Gastrocnemius medialis (tissue), 4 donors: ENCODE data around the gene CIAO3. TPM values are rescaled to one million over a fixed set of nuclear protein-coding genes. Genes with fewer than 3 reads are reported as not detected.
A peak's percentile ranks its signal among the peaks of the same experiment; 100 is the strongest.
"Not testable (repeated sequence)": the region's sequence is repeated elsewhere in the genome, so short reads cannot be mapped to it uniquely, and the experiment has no call there.

Source experiments
- ATAC-seq, 2 donors: fragments of 150-250 bp; one replicate each; pipeline ENCODE4 v1.9.1; 2016
- DNase-seq, 2 donors: peaks; one replicate each; pipeline ENCODE4 v3.0.0-alpha.2; 2019
- H3K27ac ChIP-seq, 4 donors: fragments of 200-600 bp; sonication (generic); 1 replicate in 1 of 4; 2 replicates in 3 of 4; pipeline ENCODE4 v1.5.1; 2016 to 2018; ENCODE audit warnings: mild to moderate bottlenecking in 2 of 4, moderate library complexity in 1 of 4
- H3K27me3 ChIP-seq, 3 donors: fragments of 200-600 bp; sonication (generic) in 2 of 3; 1 replicate in 1 of 3; 2 replicates in 2 of 3; pipeline versions ENCODE4 v1.5.1 to v1.6.0; 2016 to 2019; ENCODE audit warnings: mild to moderate bottlenecking in 1 of 3, moderate library complexity in 1 of 3
- H3K36me3 ChIP-seq, 2 donors: fragments of 200-600 bp; sonication (generic) in 1 of 2; one replicate each; pipeline ENCODE4 v1.5.1; 2017 to 2018
- H3K4me1 ChIP-seq, 2 donors: fragments of 200-600 bp; sonication (generic) in 1 of 2; one replicate each; pipeline ENCODE4 v1.5.1; 2016 to 2017; ENCODE audit warnings: mild to moderate bottlenecking in 2 of 2
- H3K4me3 ChIP-seq, 4 donors: fragments of 200-600 bp; sonication (generic) in 3 of 4; 1 replicate in 1 of 4; 2 replicates in 3 of 4; pipeline ENCODE4 v1.5.1; 2016 to 2019; ENCODE audit warnings: mild to moderate bottlenecking in 2 of 4
- H3K9me3 ChIP-seq, 3 donors: fragments of 200-600 bp; sonication (generic) in 2 of 3; 1 replicate in 1 of 3; 2 replicates in 2 of 3; pipeline ENCODE4 v1.5.1; 2016 to 2019
- CTCF ChIP-seq, 5 experiments: fragments of 450-650 bp in 3 of 5; fragments of 200-600 bp in 2 of 5; sonication (generic) in 2 of 5; IDR thresholded peaks in 4 of 5; conservative IDR thresholded peaks in 1 of 5; 1 replicate in 4 of 5; 2 replicates in 1 of 5; pipeline ENCODE4 v1.5.1; 2016 to 2019; ENCODE audit warnings: antibody characterized with exemption in 5 of 5, mild to moderate bottlenecking in 3 of 5, moderate library complexity in 3 of 5
- POLR2A ChIP-seq, 2 donors: fragments of 450-650 bp; IDR thresholded peaks; one replicate each; pipeline ENCODE4 v1.6.1; 2017; ENCODE audit warnings: antibody characterized with exemption in 2 of 2, mild to moderate bottlenecking in 2 of 2, moderate library complexity in 2 of 2
- in situ Hi-C, 4 donors: fragments of 200-750 bp; cut with MboI; loops; one replicate each; pipeline versions ENCODE4 v1.15.0 to v1.8.0; 2017; ENCODE audit warnings: low sequenced_read_pairs in 4 of 4
- intact Hi-C: fragments of 100-400 bp; cut with DNase I; formaldehyde crosslinking; loops from one replicate; pipeline ENCODE4 v1.15.1; 2023; ENCODE audit warnings: low total_unique reads
- total RNA-seq, 4 donors: library from RNA; depleted of rRNA; stranded (reverse); fragments of >200 nt; gene quantifications; one replicate each; pipeline versions ENCODE4 v1.1.0 to v1.2.3, GENCODE V29; 2016

CIAO3 gene
- total RNA-seq, 4 donors from 2014 or later = 16.1 to 48.5 (median 21.6) TPM

- no peaks in the 10 kb centered on the region for H3K36me3 ChIP-seq
- in situ Hi-C loops (no loop called here), intact Hi-C loops (no loop called here)
- H3K9me3 ChIP-seq = no peaks in the 10 kb centered on the region
- no peak overlapping the region for H3K27ac ChIP-seq
- DNase-seq (no peak), ATAC-seq (no peak)
- H3K27me3 ChIP-seq = peaks cover 46 to 55% (median 46%) of the 10 kb centered on the region in 3 donors
- TF ChIP-seq CTCF (IDR thresholded peaks at IDR 0.05 in 4 of 5, conservative IDR thresholded peaks at IDR 0.05 in 1 of 5) = no peak
- no peak for TF ChIP-seq POLR2A (IDR thresholded peaks at IDR 0.05)
- peaks cover 13 to 23% of the 10 kb centered on the region in 2 donors for H3K4me1 ChIP-seq
- H3K4me3 ChIP-seq = no peak overlapping the region
These were observed 48.3 kb downstream of the CIAO3 start for GRCh38 chr16:692356-693108.

GRCh38 chr16:691242-691641 lies 49.6 kb downstream of the CIAO3 start:
- peaks cover 13 to 23% of the 10 kb centered on the region in 2 donors for H3K4me1 ChIP-seq
- H3K36me3 ChIP-seq, in situ Hi-C loops, H3K9me3 ChIP-seq, DNase-seq, H3K27ac ChIP-seq, H3K4me3 ChIP-seq, ATAC-seq, intact Hi-C loops: not testable (repeated sequence)
- H3K27me3 ChIP-seq = peaks cover 34 to 46% (median 40%) of the 10 kb centered on the region in 3 donors

- peaks cover 16 to 32% of the 10 kb centered on the region in 2 donors for H3K4me1 ChIP-seq
- no peak for ATAC-seq
- intact Hi-C loops = loop anchor here (10.0 kb wide), 1 partner anchor 615 kb away; the partner anchor contains the start of gene UBE2I
These were observed 51.5 kb downstream of the CIAO3 start for GRCh38 chr16:689175-689897.

GRCh38 chr16:687499-687898 lies 53.3 kb downstream of the CIAO3 start:
- Histone ChIP-seq H3K4me1 (peaks cover 25 to 46% of the 10 kb centered on the region in 2 donors), H3K9me3 (no peaks in the 10 kb centered on the region), H3K27me3 (peaks cover under 1 to 11% (median 10%) of the 10 kb centered on the region in 3 donors), H3K4me3 (no peak overlapping the region), H3K36me3 (peaks cover 0 to 20% of the 10 kb centered on the region in 2 donors), H3K27ac (no peak overlapping the region)
- ATAC-seq (no peak), DNase-seq (no peak)
- intact Hi-C loops = loop anchor here (10.0 kb wide), 1 partner anchor 617 kb away; the partner anchor contains the start of gene UBE2I
- TF ChIP-seq CTCF (IDR thresholded peaks at IDR 0.05 in 4 of 5, conservative IDR thresholded peaks at IDR 0.05 in 1 of 5) (no peak), POLR2A (IDR thresholded peaks at IDR 0.05) (no peak)
- in situ Hi-C loops = no loop called here

More at GRCh38 chr16:689175-689897, 51.5 kb downstream of the CIAO3 start:
- Histone ChIP-seq H3K36me3 (peaks cover 0 to 11% of the 10 kb centered on the region in 2 donors), H3K27ac (peak overlapping the region; percentile 84 to 96 (median 91)), H3K9me3 (no peaks in the 10 kb centered on the region), H3K27me3 (peaks cover 17 to 29% (median 25%) of the 10 kb centered on the region in 3 donors), H3K4me3 (peak overlapping the region; percentile 80 to 99 (median 96))
- TF ChIP-seq POLR2A (IDR thresholded peaks at IDR 0.05) (no peak), CTCF (IDR thresholded peaks at IDR 0.05 in 4 of 5, conservative IDR thresholded peaks at IDR 0.05 in 1 of 5) (no peak)
- DNase-seq = no peak
- in situ Hi-C loops = no loop called here
